GM18867 (cell line): ENCODE data around the gene DNAH2.

Experiments used
- ATAC-seq: cut with Tn5 transposase; IDR thresholded peaks from one replicate; pipeline ENCODE4 v1.9.1; 2021; ENCODE audit warnings: mild to moderate bottlenecking, moderate library complexity; ENCODE audit not compliant: unreplicated experiment

The DNAH2 gene

GRCh38 chr17:7703584-7704479 is 13.7 kb upstream of the DNAH2 start:
- ATAC-seq = no peak

- ATAC-seq = no peak
These were observed 12.8 kb upstream of the DNAH2 start, which contains the start of gene EFNB3 for GRCh38 chr17:7704601-7705268. EFNB3 (plus strand) TSS chr17:7705202; CDS start chr17:7705599, 397 bp downstream.

- no peak for ATAC-seq
These were observed 12.0 kb upstream of the DNAH2 start for GRCh38 chr17:7705269-7706255.

- no peak for ATAC-seq
These were observed 10.8 kb upstream of the DNAH2 start for GRCh38 chr17:7706631-7707354.

- no peak for ATAC-seq
These were observed 10.1 kb upstream of the DNAH2 start for GRCh38 chr17:7707446-7707845.

GRCh38 chr17:7707858-7708750 is 9.4 kb upstream of the DNAH2 start:
- no peak for ATAC-seq

GRCh38 chr17:7709031-7709430 is 8.5 kb upstream of the DNAH2 start:
- no peak for ATAC-seq

- ATAC-seq = no peak
These were observed 7.2 kb upstream of the DNAH2 start for GRCh38 chr17:7710301-7710700.

GRCh38 chr17:7711051-7711755 is 6.3 kb upstream of the DNAH2 start:
- no peak for ATAC-seq

- ATAC-seq = no peak
These were observed 5.3 kb upstream of the DNAH2 start for GRCh38 chr17:7712111-7712771.

GRCh38 chr17:7713782-7714181 is 3.8 kb upstream of the DNAH2 start:
- no peak for ATAC-seq

GRCh38 chr17:7714721-7715594 is 2.6 kb upstream of the DNAH2 start:
- no peak for ATAC-seq

GRCh38 chr17:7715936-7716886 is 1.3 kb upstream of the DNAH2 start:
- no peak for ATAC-seq

GRCh38 chr17:7717756-7718350 is 309 bp downstream of the DNAH2 start:
- ATAC-seq = no peak

- ATAC-seq = no peak
These were observed 2.1 kb downstream of the DNAH2 start for GRCh38 chr17:7719661-7720060.

- ATAC-seq = no peak
These were observed 2.6 kb downstream of the DNAH2 start for GRCh38 chr17:7720125-7720524.
